Lower leg skin (tissue), 3 donors: ENCODE measurements around the gene C1orf216.

ENCODE experiments used
- CTCF ChIP-seq, 3 donors: fragments of 450-650 bp; IDR thresholded peaks; one replicate each; pipeline ENCODE4 v1.5.1; 2016; ENCODE audit warnings: antibody characterized with exemption in 3 of 3, mild to moderate bottlenecking in 3 of 3, moderate library complexity in 2 of 3
- POLR2A ChIP-seq, 2 donors: fragments of 450-650 bp; IDR thresholded peaks; one replicate each; pipeline ENCODE4 v1.6.1; 2016 to 2017; ENCODE audit warnings: antibody characterized with exemption in 2 of 2, mild to moderate bottlenecking in 1 of 2, moderate library complexity in 1 of 2

DNA sequence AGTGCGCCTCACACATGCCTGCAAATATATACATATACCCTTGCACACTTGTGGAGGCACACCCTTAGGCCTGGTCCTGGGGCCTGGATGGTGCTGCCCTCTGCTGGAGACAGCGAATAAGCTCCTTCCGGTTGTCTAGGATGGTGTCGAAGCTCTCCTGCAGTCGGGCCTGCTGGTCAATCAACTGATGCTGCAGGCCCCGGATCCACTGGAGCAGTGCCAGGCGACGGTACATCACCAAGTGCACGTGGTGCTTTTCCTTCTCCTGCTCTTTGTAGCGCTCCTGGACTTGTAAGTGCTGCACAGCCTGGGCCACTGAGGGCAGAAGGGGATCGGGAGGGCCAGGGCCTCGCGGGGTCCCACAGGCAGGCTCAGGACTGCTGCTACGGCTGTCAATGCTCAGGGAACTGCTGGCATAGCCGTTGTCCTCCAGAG is 3.1 kb downstream of the C1orf216 start:
- TF ChIP-seq CTCF (IDR thresholded peaks at IDR 0.05) (no peak), POLR2A (IDR thresholded peaks at IDR 0.05) (no peak)
